Measurements from ENCODE around the gene SLC27A2. TPM values are rescaled to one million over a fixed set of nuclear protein-coding genes. Genes with fewer than 3 reads are reported as not detected.
"Not testable (repeated sequence)": the region's sequence is repeated elsewhere in the genome, so short reads cannot be mapped to it uniquely, and the experiment has no call there.

The SLC27A2 gene
- total RNA-seq, 1 donor = 49.8 TPM

DNA sequence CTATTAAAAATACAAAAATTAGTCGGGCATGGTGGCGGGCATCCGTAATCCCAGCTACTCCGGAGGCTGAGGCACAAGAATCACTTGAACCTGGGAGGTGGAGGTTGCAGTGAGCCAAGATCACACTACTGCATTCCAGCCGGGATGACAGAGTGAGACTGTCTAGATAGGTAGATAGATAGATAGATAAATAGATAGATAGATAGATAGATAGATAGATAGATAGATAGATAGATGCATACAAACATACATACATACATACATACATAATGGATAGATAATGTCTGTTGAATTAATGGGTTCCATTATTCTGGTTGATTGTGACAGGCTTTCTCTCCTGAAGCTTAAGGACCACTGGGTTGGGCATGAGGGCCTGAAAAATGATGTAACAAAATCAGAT lies 6.8 kb downstream of the SLC27A2 start:
- not testable (repeated sequence) for DNase-seq (ENCODE audit: low read depth in 2 of 3, low spot score in 2 of 3)

DNA sequence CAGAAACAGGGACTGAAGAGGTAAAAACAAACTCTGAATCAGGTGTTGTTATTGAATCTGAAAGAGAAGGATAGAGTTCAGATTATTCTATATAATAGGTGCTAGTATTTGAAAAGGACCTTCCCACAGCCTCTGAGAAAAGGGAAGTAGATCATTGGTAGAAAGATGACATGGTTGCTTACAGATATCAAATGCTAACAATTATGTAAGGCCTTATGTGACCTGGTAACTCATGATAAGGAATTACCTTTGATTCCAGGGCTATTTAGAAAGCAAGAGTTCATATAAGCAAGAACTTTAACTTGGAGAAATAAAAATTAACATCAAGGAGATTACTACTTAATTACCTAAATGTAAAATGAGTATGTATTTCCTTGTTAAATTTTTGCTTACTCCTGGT lies 7.6 kb downstream of the SLC27A2 start:
- peak in 1 of 3 donors; percentile 46 for DNase-seq (ENCODE audit: low read depth in 2 of 3, low spot score in 2 of 3)

DNA sequence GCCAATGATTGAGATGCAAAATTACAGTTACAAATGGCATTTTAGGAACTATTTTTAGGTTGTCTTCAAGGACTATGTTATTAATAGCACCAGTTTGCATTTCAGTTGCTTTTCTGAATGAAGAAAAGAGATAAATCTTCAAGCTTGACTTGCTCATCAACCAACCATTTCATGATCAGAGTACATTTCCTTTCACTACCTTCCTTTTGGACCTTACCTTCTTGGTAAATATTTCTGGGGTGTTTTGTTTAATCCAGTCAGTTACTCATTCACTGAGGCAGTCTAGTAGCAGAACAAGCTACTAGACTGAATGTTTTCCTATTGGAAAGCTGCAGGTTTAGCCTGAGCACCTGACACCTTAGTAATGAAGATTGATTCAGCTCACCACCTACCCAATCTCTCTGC lies 8.2 kb downstream of the SLC27A2 start:
- DNase-seq (ENCODE audit: low read depth in 2 of 3, low spot score in 2 of 3) = no peak

DNA sequence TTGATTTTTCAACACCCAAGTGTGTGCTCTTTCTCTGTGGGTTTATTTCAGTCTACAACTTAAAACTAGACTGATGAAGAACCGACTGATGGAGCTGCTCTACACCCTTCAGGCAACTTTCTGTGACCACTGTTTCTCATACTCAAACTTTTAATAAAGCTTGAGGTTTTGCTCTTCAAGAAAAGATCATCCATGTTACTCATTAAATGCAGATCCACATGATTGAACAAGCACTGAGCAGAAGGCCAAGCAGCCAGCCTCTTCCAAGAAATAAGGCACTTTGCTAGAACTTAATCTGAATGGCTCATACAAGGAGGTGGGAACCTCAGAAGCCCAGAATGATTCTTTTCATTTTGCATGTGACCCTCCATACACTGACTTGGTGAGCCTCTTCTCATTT lies 8.7 kb downstream of the SLC27A2 start:
- no peak for DNase-seq (ENCODE audit: low read depth in 2 of 3, low spot score in 2 of 3)

DNA sequence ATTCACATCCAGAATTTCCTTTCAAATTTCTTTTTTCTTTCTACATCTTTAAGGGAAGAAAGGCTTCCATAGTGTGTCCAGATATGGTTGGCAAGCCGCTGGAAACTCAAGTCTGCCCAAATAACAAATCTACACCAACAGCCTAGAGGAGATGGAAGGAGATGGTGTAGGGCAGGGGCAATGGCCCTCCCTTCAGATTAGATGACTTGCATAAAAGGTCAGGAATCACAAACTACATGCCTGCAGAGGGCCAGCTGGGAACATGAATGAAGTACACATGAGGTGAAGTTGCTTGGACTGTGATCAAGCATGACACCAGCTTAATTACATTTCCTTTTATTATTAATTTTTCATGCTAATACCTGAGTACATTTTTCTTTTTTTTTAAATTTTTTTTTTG lies 10.2 kb downstream of the SLC27A2 start:
- DNase-seq (ENCODE audit: low read depth in 2 of 3, low spot score in 2 of 3) = no peak

DNA sequence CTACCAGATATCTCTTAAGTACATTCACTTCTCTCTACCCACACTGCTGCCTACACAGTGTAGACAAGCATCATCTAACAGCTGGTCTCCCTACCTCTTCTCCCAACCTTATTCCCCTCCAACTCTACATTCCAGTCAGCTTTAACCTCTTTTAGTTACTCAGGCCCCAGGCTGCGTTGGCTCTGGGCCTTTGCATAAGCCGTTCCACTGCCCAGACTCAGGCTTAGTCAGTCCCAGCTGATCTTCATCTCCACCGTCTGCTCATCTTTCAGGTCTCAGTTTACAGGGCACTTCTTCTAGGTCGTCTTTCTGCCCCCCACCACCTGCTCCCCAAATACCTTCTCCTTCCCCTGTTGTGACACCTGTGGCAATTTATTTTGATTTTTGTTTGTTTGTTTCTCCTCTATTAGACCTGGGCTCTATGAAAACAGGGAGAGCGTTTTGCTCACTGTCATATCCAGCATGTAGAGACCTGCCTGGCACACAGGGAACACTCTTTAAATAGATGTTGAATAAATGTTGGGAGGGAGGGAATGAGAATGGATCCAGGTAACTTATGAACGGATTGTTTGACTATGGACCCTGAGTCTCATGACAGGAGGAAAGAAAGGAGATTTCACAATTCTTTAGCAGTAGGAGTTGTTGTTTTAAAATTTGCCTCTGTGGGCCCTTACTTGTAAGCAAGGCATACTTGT lies 11.1 kb downstream of the SLC27A2 start:
- DNase-seq (ENCODE audit: low read depth in 2 of 3, low spot score in 2 of 3) = no peak

DNA sequence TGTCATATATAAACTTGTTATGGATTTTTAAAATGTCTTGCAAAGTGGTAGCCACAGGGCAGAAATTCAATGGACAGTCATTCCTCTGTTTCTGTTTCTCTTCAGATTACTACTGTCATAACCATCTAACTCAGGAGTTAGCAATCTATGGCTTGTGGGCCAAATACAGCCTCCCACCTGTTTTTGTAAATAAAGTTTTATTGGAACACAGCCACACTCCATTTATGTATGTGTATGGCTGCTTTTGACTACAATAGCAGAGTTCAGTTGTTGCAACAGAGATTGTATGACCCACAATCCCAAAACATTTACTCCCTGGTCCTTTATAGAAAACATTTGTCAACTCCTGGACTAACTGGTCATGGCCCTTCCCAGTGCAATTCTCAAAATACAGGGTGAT lies 20.0 kb downstream of the SLC27A2 start:
- no peak for DNase-seq (ENCODE audit: low read depth in 2 of 3, low spot score in 2 of 3)

DNA sequence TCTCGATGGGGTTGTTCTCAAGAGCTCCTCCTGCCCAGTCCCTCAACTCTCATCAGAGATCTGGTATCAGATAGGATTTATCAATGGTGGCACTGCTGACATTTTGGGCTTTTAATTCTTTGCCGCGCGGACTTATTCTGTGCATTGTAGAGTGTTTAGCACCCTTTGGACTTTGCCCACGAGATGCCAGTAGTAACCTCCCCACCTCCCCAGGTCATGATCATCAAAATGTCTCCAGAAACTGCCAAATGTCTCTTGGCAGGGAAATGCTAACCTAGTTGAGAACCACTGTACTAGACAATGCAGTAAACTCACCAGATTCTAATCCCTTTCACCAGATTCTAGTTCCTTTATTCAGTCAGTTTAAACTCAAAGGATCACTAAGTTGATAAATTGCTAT lies 24.0 kb downstream of the SLC27A2 start:
- no peak for DNase-seq (ENCODE audit: low read depth in 2 of 3, low spot score in 2 of 3)

DNA sequence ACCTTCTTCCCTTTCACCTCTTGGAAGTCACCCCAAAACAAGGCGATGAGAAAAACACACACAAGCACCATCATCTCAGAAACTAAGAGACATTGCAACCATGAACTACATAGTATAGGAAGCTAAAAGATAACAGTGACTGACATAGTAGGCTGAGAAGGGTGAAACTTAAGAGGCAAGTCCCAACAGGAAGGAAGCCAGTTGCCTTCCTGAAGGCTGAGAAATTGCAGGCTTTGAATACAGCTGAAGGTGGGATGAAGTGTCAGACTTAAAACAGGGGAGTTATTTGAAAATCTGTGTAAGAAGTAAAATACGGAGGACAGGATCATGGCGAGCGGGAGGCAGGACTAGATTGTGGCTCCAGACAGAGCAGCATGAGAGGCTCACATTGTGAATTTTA lies 27.8 kb downstream of the SLC27A2 start:
- DNase-seq (ENCODE audit: low read depth in 2 of 3, low spot score in 2 of 3) = no peak

DNA sequence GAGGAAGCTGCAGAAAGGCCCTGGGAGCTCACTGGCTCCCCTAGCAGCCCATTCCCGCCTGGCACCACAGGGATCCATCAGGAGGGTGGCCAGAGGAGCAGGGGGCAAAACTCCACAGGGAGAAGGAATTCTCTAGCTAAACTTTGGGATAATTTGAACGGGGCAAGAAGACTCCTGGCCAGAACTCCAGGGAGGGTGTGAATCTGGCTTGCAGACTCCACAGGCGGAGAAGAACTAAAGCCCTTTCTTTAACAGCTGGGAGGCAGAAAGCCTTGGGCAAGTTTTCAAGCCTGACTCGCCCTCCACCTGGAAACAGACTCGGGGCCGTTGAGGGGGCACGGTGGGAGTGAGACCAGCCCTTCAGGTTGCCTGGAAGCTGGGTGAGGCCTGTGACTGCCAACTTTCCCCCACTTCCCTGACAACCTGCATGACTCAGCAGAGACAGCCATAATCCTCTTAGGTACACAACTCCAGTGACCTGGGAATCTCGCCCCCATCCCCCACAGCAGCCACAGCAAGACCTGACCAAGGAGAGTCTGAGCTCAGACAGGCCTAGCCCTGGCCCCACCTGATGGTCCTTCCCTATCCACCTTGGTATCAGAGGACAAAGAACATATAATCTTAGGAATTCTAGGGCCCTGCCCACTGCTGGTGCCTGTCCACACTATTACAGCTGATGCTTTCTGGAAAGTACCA lies 28.6 kb downstream of the SLC27A2 start:
- DNase-seq (ENCODE audit: low read depth in 2 of 3, low spot score in 2 of 3) = no peak

DNA sequence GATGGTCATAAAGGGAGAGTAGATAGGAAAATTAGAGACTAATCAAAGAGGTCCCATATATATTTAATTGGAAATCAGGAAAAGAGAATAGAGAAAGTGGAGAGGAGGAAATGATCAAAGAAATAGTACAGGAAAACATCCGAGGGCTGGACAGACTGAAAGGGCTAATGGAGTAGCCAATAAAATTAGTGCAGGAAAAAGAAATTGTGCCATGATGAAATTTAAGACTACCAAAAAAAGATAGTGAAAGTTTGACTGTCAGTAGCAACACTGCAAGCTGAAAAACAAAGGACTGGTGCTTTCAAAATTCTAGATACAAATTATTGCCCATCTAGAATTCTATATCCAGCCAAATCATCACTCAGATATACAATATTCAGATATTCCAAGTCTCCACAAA lies 36.3 kb downstream of the SLC27A2 start:
- no peak for DNase-seq (ENCODE audit: low read depth in 2 of 3, low spot score in 2 of 3)

DNA sequence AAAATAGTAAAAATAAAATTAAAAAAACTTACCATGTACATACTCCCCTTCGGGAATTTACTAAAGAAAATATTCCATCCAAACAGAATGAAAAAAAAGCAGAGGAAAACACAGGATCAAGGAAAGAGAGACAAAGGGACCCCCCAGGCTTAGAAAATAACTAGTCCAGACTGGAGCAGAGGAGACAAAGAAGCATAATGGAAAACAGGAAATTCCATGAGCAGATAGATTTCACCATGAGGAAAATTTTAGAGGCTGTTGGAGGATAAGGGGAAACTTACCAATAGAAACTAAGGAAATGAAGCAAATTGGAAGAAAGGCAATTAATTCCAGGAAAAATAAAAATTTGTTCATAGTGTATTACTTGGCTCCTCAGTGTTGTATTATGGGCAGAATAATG lies 36.7 kb downstream of the SLC27A2 start:
- no peak for DNase-seq (ENCODE audit: low read depth in 2 of 3, low spot score in 2 of 3)

DNA sequence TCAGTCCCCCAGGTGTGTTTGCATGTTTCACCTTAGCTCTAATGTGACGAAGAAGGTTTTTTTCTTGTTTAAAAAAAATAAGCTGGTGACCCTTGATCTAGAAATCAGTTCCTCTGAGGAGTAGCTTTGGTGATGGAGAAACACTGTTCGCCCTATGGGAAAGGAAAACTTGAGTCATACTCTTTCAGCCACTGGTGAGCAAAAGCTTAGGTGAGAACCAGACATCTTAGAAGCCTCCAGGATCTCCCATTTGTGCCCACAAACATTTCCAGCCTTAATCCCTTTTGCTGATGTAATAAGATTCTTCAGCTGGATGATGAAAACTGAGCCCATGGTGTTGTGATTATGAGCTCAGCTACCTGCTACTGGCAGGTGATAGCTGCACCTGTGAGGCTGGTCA lies 37.8 kb downstream of the SLC27A2 start:
- no peak for DNase-seq (ENCODE audit: low read depth in 2 of 3, low spot score in 2 of 3)

DNA sequence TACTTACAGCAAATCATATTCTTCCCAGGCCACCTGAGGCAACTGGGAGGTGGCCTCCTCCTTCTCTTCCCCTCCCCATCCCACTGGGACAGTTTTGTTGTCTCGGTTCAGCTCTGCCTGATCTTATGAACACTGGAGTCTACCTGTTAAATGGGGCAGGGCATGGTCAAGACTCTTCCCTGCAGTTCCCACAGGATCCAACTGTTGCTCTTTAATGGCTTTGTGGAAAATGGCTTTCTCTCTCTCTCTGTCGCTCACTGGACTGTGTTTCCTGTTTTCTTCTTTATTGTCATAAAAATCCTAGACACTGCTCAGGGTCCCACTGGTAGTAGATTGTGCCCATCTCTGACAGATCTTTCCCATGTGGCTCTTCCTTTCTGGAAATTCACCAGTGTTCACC lies 40.2 kb downstream of the SLC27A2 start:
- no peak for DNase-seq (ENCODE audit: low read depth in 2 of 3, low spot score in 2 of 3)

DNA sequence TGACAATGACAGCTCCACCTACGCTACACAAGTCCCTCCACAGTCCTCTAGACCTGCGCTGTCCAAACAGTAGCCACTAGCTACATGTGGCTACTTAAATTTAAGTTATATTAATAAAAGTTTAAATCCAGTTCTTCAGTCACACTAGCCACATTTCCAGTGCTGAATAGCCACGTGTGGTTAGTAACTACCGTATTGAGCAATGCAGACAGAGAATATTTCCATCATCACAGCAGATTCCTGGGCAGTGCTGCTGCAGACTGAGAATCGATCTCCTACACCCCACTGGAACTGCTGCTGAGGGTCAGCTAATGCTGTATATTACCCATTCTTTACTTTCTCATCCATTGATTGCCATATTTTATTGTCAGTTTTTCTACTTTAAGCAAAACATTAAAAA lies 42.6 kb downstream of the SLC27A2 start:
- DNase-seq (ENCODE audit: low read depth in 2 of 3, low spot score in 2 of 3) = no peak

DNA sequence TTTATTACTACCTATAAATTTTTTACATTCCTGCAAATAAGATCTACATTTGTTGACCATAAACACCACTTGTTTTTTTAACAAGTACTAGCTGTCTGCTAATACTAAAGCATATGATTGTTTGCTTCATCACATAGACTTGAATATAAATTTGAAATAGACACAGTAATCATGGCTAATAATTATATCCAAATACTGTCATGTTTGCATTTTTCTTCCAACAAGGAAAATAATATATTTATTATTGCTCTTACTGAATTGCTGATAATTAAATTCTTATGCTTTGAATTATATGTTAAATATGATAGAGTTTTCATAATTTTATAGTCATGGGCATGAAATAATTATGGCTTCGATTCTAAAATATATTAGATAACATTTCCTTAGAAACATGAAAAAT lies 43.1 kb downstream of the SLC27A2 start:
- no peak for DNase-seq (ENCODE audit: low read depth in 2 of 3, low spot score in 2 of 3)

DNA sequence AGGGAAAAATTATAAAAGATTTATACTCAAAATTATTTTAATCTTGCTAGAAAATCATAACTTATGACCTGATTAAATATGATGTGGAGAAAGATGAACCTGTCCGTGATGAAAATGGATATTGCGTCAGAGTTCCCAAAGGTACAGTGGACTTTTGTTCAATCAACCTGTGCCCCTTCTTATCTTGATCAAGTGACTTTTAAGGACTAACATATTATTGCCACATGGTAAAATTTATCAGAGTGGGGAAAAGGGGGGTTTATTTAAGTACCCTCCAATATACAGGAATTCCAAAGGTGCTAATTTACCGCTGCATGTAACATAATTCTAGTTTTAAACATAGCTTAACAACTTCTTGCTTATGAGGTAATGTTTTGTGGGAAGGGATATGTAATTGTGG lies 43.9 kb downstream of the SLC27A2 start:
- no peak for DNase-seq (ENCODE audit: low read depth in 2 of 3, low spot score in 2 of 3)

DNA sequence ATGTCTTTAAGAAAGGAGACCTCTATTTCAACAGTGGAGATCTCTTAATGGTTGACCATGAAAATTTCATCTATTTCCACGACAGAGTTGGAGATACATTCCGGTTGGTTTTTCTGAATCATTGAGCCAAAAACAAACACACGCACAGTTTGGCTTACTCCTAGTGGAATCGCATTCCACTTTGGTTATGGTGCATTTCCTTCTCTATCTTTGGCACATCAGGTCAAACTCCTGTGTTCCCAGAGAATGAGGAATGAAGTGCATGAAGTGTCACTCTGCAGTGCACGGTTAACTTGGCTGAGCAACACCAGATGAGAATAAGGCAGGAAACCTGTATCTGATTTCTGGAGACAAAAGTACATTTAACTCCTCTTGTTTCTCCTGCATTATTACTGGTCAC lies 45.1 kb downstream of the SLC27A2 start:
- no peak for DNase-seq (ENCODE audit: low read depth in 2 of 3, low spot score in 2 of 3)

DNA sequence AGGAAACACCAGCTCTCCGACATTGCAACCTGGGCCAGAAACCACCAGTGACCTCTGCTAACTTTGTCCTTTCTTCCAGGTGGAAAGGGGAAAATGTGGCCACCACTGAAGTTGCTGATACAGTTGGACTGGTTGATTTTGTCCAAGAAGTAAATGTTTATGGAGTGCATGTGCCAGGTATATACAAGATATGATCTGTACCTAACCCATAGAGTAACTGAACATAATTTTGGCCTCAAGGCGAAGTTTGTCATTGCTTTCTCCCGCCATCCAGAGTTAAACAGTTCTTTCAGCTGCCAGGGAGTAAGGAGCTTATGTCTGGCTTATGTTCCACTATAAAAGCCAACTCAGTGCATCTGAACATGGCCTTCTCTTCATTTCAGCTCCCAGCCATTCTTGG lies 46.9 kb downstream of the SLC27A2 start:
- DNase-seq (ENCODE audit: low read depth in 2 of 3, low spot score in 2 of 3) = no peak

DNA sequence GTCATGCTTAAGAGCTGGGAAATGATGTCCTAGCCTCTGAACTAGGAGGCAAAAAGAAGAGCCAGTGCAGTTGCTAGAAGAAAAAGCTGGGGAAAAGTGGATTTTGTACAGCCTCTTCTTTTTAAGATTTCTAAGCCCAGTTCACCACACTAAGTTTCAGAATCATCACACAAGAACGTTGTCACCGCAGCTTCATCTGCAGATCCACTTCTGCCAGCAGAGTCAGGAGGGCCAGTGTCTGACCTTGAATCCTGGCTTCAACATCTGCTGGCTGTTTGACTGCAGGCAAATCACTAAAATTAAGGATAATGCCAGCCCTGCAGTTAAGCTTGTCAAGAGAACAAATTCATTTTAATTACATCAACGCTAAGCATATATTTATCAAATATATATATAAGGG lies 47.3 kb downstream of the SLC27A2 start:
- DNase-seq (ENCODE audit: low read depth in 2 of 3, low spot score in 2 of 3) = no peak

DNA sequence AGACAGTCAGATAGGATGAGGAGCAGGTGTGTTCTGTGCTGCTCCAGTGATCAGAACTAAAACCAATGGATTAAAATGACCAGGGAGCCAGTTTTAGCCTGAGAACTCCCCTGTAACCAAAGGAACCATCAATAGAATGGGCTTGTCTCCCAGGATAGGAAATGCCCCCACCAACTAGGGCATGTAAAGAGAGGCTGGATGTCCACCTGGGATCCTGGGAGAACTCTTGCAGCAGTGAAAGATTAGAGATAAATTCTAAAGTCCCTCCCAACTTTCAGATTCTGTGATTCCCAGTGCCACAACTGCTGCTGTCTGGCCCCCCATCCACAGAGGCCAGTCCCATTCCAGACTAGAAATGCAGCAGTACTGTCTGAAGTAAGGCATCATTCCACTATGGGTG lies 49.8 kb downstream of the SLC27A2 start:
- DNase-seq (ENCODE audit: low read depth in 2 of 3, low spot score in 2 of 3) = no peak

DNA sequence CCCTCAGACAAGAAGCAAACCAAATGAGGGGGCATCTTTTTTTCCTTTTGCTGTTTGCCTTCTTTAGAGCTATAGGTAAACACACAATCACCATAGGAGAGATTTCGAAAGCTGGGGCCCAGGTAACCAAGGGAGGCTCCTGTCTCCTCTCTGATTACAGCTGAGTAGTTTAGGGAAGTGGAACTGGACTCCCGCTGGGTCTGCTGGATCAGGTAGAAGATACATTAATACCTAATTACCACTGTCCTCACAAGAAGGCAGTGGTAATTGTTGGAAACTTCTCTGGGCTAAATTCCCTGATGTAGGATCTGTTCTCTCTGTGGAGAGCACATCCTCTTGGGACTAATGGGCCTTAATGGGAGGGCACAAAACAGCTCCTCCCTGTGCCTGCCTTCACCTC lies 50.8 kb downstream of the SLC27A2 start:
- no peak for DNase-seq (ENCODE audit: low read depth in 2 of 3, low spot score in 2 of 3)
